ENCODE data around the gene TIAM2.
"Not testable (repeated sequence)": the region's sequence is repeated elsewhere in the genome, so short reads cannot be mapped to it uniquely, and the experiment has no call there.

TIAM2 gene

GRCh38 chr6:155173488-155173887 lies 178.4 kb downstream of the TIAM2 start:
- no peak for DNase-seq

DNA sequence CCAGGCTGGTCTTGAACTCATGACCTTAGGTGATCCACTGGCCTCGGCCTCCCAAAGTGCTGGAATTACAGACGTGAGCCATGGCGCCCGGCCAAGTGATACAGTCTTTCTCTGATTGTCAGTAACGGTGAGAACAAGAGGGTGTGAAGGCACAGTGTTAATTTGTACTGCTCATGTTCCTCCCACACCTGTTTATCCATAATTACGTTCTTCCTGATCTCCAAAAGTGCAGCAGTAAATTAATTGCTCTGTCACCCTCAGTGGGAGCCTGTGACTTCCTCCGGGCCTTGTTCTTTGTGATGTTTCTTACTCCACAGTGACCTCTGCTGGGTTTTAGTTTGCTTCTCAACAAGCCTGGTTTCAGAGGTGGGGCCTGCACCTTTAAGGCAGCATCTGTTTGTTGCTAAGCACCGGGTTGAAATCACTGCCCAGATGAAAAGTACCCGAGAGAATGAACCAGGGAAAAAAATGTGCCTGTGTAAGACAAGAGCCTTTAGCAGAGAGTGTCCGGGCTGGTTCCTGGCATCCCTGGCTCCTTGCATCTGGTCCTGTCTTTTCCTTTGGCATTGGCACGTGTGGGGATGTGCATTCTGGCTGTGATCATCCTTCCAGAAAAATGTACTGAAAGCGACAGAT lies 179.6 kb downstream of the TIAM2 start:
- peak; percentile 50 for DNase-seq

DNA sequence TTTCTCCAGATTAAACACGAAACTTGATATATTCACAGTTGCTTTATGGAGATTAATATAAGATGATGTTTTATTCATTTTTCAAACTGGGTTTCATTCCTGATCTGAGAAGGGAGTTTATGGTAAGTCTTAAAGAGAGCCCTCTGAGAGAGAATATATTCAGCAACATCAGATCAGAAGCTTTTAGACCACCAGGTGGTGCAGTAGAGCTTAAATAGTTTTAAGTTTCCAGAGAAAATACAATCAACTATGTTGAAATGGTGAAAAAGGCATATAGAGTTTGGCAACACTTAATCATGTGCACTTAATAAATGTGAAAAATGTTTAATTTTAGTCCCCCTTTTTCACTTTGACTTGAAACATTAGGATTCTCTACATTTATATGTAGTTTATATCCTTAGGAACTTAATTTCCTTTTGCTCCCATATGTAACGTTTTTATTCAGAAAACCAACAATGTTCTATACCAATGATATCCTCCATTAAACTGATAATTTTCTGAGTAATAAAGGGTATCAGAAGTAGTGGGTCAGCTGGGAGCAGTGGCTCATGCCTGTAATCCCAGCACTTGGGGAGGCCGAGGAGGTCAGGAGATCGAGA lies 182.3 kb downstream of the TIAM2 start:
- DNase-seq = peak; percentile 18

GRCh38 chr6:155181498-155181897 lies 186.4 kb downstream of the TIAM2 start:
- no peak for DNase-seq

- DNase-seq = no peak
These were observed 187.0 kb downstream of the TIAM2 start for GRCh38 chr6:155182103-155182502.

DNA sequence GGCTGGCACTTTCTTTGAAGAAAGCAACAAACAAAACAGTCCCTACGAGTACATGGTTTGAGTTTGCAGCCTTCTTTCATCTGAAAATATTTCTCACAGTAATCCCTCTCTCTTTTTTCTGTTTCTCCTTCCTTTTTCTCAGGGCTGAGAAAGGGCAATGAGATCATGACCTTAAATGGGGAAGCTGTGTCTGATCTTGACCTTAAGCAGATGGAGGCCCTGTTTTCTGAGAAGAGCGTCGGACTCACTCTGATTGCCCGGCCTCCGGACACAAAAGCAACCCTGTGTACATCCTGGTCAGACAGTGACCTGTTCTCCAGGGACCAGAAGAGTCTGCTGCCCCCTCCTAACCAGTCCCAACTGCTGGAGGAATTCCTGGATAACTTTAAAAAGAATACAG lies 188.0 kb downstream of the TIAM2 start:
- DNase-seq = no peak

DNA sequence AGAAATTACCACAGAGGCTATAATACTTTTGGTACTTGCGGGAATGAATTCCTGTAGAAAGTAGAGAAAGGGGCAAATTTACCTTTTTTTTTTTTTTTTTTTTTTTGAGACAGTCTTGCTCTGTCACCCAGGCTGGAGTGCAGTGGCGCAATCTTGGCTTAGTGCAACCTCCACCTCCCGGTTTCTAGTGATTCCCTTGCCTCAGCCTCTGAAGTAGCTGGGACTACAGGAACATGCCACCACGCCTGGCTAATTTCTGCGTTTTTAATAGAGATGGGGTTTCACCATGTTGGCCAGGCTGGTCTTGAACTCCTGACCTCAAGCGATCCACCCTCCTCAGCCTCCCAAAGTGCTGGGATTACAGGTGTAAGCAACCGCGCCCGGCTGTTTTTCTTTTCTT lies 189.9 kb downstream of the TIAM2 start:
- DNase-seq = not testable (repeated sequence)

- DNase-seq = no peak
These were observed 190.4 kb downstream of the TIAM2 start for GRCh38 chr6:155185544-155185943.

- DNase-seq = no peak
These were observed 191.0 kb downstream of the TIAM2 start for GRCh38 chr6:155186052-155186658.

GRCh38 chr6:155187106-155187505 lies 192.0 kb downstream of the TIAM2 start:
- DNase-seq = no peak

GRCh38 chr6:155187994-155188706 lies 193.0 kb downstream of the TIAM2 start:
- DNase-seq = no peak

GRCh38 chr6:155188707-155189496 lies 193.8 kb downstream of the TIAM2 start:
- DNase-seq = no peak

DNA sequence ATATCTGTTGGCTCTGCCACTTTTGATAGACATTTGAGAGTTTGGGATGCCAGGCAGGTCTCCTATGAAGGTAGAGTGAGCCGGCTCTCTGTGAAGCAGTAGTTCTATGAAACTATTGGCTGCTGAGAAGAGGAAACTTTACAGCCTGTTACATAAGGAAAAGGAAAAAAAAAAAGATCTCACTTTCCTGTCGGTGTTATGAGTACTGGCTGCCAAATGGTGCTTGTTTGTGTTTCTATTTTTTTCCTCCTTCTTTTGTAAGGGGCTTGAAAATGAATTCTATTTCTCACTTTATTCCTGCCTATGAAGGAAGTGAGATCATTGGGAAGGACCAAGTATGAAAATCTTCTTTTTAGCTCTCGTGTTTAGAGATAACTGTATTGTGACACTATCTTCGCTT lies 195.6 kb downstream of the TIAM2 start:
- no peak for DNase-seq

GRCh38 chr6:155193526-155193925 lies 198.4 kb downstream of the TIAM2 start:
- DNase-seq = no peak

GRCh38 chr6:155194399-155194798 lies 199.3 kb downstream of the TIAM2 start:
- no peak for DNase-seq

DNA sequence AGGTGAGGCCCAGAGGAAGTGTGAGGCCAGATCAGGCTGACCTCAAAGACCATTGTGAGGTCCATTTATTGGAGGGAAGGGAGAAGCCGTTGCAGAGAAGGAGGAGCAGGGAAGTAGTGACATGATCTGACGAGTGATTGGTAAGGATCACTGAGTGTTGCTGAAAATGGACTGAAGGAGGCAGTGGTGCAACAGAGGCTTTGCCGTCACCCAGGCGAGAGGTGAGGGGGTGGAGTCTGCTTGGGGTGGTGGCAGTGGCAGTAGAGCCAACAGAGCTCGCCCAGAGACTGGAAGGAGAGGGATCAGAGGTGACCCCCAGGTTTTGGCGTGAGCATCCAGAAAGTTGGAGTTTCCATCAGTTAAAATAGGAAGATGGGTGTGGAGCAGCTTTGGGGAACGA lies 200.8 kb downstream of the TIAM2 start:
- DNase-seq = no peak

- no peak for DNase-seq
These were observed 201.8 kb downstream of the TIAM2 start for GRCh38 chr6:155196911-155197310.

DNA sequence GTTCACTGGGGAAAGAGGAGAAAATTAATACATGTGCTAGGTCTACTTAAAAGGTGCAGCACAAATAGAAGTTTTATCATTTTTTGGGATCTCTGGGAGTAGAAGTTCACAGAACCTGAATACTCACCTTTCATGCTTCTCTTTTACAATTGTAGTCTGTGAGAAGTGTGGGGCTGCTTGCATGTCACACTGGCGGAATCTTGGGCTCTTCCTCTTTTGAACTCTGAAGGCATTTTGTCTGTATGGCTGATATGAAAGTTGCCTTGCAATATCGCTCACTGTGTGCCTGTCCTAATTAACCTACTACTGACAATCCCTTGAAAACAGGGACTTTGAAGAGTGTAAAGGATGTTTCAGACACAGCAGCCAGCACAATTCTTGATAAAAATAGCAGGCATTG lies 202.8 kb downstream of the TIAM2 start:
- no peak for DNase-seq

- no peak for DNase-seq
These were observed 204.9 kb downstream of the TIAM2 start for GRCh38 chr6:155200012-155200411.

DNA sequence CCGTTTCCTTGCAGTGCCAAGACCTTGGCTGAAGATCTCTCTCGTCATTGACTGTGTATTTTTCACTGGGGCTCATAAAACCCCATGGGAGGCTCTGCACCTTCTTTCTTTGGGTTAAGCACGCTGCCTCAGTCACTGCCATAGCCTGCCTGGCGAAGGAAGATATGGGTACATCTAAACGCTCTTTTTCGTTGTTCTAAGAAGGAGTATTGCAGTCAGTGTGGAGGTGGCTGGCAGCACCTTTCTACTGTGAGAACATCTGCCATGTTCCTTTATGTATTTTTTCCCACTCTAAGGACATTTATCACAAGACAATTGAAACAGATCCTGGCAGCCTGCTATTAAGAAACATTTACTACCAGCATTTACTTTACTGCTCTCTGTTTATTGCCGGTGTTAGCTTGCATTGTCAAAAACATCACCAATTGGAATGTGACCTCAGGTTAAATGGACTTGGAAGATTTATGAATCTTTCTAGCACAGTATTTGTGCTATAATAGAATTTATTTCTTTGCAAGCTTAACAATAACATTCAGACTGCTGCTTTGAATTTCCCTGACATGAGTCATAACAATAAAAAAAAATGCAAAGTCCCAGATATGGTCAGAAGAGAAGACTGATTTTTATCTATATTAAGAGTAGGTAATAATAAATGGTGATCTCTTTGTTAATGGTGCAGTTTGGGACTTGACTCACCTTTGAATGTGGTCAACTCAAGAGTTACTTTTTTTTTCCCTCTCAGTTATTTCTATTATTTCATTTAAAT lies 206.5 kb downstream of the TIAM2 start:
- no peak for DNase-seq

DNA sequence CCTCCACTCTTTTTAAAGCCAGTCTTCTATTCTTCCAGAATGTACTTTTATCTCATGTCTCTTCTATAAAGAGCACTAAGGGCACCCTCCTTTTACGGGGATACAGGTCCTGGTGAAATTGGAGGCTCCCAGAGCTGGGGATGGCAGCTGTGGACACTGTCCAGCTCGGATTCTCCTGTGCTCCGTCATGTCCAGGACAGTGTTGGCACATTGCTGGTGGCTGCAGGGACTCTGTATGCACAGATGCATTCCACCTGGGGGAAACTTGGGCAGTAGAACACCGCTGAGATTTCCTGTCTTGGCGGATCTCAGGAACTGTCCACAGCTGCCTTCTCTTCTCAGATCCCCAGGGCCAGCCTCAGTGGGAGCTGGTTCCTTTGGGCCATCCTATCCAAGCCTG lies 212.1 kb downstream of the TIAM2 start:
- DNase-seq = no peak

GRCh38 chr6:155212106-155212505 lies 217.0 kb downstream of the TIAM2 start:
- DNase-seq = no peak
